NCI-H524 (cell line): ENCODE results near the gene IL6R.

Source experiments
- DNase-seq, 2 experiments: peaks; one replicate each; lab custom pipeline; 2025; lab: John Stamatoyannopoulos, UW

Gene IL6R

DNA sequence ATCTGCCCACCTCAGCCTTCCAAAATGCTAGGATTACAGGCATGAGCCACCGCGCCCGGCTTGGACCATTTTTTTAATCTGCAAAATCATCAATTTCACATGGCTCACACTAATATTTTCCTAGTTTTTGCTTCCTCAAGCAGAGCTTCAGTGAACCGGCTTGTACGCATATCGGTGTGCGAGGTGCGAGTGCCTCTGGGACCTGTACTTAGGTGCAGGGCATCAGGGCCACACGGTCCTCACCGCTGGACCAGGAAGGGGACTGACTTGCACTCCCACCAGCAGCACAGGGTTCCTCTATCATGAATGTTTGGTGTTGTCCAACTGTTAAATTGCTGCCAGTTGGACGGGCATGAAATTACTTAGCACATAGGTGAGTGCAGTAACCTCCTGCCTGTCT lies 112.5 kb downstream of the IL6R start:
- no peak for DNase-seq
